Hippocampal formation (tissue), 2 donors: ENCODE results near the gene UTP25.
"Not testable (repeated sequence)": the region's sequence is repeated elsewhere in the genome, so short reads cannot be mapped to it uniquely, and the experiment has no call there.

Experiments
- DNase-seq, 2 donors: peaks; one replicate each; lab custom pipeline; 2025; lab: John Stamatoyannopoulos, UW

Gene UTP25

DNA sequence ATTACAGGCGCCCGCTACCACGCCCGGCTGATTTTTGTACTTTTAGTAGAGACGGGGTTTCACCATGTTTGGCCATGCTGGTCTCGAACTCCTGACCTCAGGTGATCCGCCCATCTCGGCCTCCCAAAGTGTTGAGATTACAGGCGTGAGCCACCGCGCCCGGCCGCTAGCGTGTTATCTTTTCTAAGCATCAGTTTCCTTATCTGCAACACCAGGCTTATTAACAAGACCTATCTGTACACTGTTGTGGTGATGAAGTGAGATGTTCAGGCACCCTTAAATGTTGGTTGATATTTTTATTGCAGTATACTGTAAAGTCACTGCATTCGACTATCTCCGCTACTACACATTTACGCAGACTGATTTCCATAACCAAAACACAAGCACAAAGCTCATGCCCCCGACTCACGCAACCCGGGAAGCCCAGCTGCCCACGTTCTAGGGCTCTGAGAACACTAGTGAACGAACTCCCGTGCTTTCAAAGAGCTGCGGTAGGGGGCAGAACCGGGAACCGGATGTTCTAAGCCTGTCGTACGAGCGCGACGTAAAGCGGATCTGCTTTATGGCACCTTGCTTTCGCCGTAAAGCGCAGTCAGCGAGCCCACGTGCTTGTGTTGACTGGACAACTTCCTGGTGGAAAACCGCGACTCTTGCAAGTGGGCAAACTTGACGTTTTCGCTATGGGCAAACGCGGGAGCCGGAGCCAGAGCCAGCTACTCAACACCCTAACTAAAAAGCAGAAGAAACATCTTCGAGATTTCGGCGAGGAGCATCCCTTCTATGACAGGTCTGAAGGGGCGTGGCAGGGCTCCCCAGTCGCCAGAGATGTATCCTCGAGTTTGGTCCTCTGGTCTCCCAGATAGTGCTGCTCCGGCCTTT is at the start of gene UTP25:
UTP25 (plus strand) TSS at position 589 of the 879 bp plus-strand sequence; CDS start at position 681, 92 bp downstream.
- peak; percentile 85 to 90 for DNase-seq

GRCh38 chr1:209778102-209778501 is 49.7 kb upstream of the UTP25 start:
- DNase-seq = no peak

- no peak for DNase-seq
Measured at GRCh38 chr1:209780268-209780667, 47.5 kb upstream of the UTP25 start.

DNA sequence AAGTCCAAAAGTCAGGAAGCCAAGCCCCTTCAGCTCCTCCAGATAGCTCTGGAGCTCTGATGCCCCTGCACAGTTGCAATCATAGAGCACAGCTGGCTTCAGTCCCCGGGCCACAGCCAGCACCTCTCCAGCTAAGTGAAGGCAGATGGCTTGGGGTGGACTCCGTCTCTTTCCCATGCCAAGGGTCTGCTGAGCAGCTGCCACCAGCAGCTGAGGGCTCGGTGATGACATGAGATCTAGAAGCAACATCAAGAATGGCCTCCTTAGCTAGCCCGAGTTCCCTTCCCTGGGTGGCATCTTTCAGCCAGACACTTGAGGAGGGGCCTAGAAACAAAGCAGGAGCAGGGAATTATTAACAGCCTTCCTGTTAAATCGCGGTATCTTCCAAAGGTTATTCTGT is 44.4 kb upstream of the UTP25 start:
- DNase-seq = no peak

- DNase-seq = peak; percentile 96 to 97
Measured at GRCh38 chr1:209784265-209785169, 43.3 kb upstream of the UTP25 start, which contains the start of gene C1orf74. Gene C1orf74, minus strand, starts transcription at chr1:209784559. Its CDS starts 925 bp downstream, at chr1:209783634.

- no peak for DNase-seq
Measured at GRCh38 chr1:209785592-209785991, 42.2 kb upstream of the UTP25 start.

DNA sequence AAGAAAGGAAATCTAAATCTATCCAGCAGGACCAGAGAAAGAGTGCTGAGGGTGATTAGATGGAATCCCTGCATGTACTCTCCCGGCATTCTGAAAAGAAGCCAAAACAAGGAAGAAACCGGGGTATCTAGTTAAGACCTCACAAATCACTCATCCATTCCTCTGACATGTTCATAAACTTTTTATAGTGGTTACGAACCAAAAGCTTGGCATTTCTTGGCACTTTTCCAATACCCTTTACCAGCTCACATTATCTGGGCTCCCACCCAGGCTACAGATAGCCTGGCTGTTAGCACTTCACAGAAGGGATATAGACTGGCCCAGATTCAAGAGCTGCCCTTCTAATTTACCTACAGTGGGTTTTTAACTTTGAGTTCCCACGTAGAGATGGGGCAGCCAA is 41.6 kb upstream of the UTP25 start:
- DNase-seq = no peak

DNA sequence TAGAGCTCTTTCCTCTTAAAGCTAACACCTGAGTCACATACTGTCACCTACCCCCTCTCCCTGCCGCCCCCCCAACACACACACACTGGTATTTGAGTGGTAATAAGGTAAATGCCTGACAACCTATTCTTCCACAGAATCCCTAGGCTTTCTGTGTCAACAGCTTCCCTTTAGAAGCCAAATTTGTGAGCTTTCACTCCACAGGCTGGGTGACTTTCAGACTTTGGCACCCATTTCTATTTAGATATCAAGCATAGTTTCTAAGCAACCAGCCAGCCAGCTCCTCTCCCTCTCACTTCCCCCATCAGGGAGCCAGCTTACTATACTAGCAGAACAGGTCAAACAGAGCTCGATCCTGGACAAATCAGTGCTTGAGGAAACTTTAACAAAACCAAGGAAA is 40.2 kb upstream of the UTP25 start:
- DNase-seq = no peak

DNA sequence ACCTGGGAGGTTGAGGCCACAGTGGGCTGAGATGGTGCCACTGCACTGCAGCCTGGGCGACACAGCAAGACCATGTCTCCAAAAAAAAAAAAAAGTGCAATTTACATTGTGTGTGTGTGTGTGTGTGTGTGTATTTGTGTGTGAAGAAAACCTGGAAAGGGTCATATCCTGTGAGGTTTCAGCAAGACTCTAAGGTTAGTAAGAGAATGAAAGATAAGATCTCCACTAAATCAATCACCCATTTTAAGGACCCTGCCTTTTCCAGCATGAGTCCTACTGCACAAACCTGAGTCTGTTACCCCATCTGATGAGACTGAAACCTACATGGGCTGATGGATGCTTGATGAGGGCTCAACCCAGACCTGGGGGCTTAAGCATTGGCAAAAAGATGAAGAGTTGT is 38.5 kb upstream of the UTP25 start:
- DNase-seq = no peak

DNA sequence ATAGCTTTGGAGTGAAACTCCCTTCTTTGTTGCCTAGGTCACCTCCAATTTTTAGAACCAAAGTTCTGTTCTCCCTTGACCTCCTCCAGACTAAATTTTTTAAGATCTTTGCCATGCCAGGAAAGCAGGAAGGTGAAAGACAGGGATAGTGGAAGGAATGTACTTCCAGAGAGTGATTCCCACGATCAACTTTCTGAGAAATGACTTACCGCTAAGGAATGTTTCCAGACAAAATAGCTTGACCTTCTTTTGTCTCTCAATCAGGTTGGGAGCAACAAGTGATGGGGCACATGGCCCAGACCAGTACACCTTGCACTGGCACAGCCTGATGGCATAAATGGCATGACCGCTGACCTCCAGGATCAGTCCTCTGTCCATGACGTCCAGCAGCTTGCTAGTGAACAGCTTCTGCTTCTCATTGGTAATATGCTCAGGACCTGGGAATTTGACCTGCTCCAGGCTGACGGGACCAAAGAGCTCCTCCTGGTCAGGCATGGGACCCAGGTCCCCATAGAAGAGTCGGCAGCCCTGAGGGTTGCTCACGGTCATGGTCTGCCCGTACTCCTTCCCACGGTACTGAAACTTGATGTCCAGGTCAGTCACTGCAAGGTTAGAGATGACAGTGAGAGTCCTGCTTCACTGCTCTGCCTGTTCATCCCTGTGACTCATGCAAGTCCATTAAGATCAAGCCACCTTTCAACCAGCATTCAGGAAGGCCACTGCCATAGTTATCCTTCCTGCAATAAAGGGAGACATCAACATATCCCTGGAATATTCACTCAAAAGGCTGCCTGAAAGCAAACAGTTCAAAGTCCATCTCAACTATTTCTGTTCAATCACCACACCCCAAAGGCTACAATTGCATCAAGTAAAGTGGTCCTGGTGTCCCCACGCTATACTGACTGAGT is 37.2 kb upstream of the UTP25 start:
- no peak for DNase-seq

DNA sequence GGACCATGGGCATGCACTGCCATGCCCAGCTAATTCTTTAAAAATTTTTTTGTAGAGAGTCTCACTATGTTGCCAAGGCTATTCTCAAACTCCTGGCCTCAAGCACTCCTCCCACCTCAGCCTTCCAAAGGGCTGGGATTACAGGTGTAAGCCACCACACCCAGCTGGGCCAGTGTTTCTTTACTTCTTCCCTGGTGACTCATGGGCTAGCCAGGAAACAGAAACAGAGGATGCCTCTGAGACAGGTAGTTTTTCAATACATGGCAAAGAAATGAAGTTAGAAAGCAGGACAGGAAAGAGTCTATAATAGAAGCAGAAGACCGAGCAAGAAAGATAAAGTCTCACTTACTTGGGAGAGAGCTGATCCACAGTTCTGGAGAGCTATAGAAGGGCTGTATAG is 35.9 kb upstream of the UTP25 start:
- DNase-seq = no peak

GRCh38 chr1:209793711-209794110 is 34.1 kb upstream of the UTP25 start:
- DNase-seq = not testable (repeated sequence)

DNA sequence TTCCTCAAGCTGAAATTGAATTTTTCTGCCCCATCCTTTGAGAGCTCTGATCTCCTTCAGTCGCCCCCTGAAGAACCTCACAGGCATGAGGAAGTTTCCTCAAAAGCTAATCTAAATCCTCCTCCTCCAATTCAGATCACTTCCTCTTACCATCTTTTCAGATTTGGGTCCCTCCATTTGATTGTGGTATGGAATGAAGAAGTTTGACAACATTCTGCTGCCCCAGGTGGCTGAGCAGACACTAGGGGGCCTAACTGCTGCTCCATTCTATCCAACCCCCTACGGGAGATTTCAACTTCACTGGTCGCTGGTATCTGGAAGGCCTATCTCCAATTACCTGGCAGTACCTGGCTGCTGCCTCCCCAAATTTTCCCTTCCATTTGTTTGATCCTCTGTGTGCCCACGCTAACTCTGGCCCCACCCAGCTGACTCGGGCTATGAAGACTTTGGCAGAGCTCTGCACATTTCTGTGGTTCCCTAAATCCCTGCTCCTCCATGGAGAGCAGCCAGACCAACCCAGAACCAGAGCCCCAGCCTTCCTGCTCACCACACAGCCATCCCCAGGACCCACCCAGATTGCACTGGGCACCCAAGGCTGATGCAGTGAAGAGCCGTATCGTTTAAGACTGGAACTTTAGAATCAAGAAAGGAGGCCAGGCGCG is 29.7 kb upstream of the UTP25 start:
- no peak for DNase-seq

DNA sequence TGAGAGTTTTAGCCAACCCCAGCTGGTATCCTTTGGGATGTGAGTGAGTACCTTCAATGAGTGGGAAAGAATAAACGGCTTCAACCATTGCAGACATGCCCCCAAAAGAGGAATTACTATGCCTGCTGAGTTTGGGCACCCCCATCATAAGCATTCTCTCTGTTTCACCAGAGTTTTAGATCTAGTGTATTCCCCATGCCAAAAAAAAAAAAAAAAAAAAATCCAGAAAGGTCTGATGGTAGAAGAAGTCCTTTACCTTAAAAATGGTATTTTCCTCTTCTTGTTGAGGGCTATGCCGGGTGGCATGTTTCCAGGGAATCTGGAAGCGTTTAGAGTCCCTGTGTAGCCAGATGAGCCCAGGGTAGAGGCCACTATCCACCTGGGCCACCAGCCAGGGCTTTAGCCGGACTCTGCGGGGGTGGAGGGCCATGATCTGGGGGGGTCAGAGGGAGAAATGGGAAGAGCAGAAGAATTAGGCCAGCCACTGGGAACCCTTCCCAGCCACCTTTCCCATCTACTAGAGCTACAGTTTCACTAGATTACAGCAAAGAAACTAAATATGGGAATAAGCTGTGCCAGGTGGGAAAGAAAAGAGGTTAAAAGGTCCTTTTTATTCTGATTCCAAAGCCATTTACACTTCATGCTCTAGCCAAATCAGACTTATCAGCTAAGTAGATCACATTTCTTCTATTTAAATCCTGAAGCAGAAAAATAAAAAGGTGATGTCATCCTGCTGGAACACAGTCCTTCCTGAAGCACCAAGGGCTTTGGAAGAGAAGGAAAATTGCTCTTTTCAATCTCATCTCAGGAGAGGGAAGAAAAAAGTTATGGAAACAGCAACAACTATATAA is 26.6 kb upstream of the UTP25 start:
- DNase-seq = no peak

DNA sequence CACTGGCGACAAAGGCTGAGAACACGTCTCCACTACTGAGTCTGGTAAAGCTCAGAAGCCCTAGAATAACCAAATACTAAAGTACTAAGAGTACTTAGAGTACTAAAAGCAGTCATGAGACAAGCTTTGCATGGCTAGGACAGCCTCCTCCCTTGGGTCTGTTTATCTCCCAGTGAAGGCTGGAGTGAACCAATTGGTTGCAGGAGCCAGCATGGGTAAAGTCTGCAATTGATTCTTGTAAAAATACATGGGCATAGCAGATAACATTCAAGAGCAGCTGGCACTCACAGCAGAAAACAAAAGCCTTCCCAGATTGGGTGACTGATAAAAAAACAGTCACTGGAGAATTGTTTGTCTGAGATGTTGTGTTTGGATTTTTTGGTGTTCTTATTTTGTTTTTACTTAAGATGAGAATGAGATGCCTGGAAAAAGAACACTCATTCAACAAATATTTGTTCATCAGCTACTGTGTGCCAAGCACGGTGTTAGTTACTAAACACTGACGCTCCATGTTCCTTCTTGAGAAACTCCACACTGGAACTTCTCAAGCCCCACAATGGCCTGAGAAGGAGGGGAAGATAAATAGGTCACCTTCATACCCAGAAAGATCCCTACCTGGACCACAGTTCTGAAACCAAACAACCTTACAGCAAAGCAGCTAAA is 25.5 kb upstream of the UTP25 start:
- DNase-seq = no peak

- no peak for DNase-seq
Measured at GRCh38 chr1:209802780-209803152, 25.0 kb upstream of the UTP25 start.

DNA sequence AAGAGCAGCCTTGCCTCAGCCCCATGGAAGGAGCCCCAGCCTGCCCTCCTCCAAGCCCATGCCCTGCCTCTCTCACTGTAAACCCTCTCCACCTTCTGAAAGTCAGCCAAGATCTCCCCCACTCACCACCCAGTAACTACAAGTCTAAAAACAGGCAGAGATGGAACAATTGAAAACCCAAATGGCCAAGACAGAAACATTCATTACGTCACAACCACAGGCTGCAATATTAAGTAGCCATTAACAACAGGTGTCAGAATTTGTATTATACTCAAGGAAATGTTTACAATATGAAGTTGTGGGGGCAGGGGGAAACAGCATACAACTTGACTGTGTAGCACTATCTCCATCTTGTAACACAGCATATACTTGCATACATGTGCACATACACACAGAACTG is 24.2 kb upstream of the UTP25 start:
- DNase-seq = no peak

- DNase-seq = no peak
Measured at GRCh38 chr1:209805341-209805781, 22.4 kb upstream of the UTP25 start.
